ENCODE data around the gene ASB7. TPM values are rescaled to one million over a fixed set of nuclear protein-coding genes. Genes with fewer than 3 reads are reported as not detected.

Gene ASB7
- total and polyA plus RNA-seq, 2 donors (not counting 1 experiment from before 2014, with no cell fraction given): 12.1 to 19.8 TPM

GRCh38 chr15:100595964-100596363 is 6.4 kb upstream of the ASB7 start:
- Histone ChIP-seq H4K20me1 (ENCODE audit: control insufficient read depth, extremely low read depth, insufficient read depth, low read length) (no peaks in the 10 kb centered on the region), H3K4me1 (ENCODE audit: control insufficient read depth, extremely low read depth, insufficient read depth, low read length) (no peaks in the 10 kb centered on the region), H3K4me2 (ENCODE audit: extremely low read depth, insufficient read depth, low read length) (no peak overlapping the region), H3K9me3 (ENCODE audit: control insufficient read depth, insufficient read depth, low read depth, low read length) (no peaks in the 10 kb centered on the region), H3K4me3 (replicated peaks in 1 of 4; ENCODE audit: control extremely low read depth in 1 of 4, insufficient read depth in 1 of 4, low read depth in 3 of 4, low read length in 4 of 4) (no peak overlapping the region), H3K9ac (ENCODE audit: insufficient read depth, low read length) (no peak overlapping the region), H3K79me2 (ENCODE audit: control insufficient read depth, insufficient read depth, low read length) (peaks cover 30% of the 10 kb centered on the region), H2AFZ (ENCODE audit: low read length) (no peak overlapping the region), H3K27me3 (ENCODE audit: control insufficient read depth, insufficient read depth, low read length) (no peaks in the 10 kb centered on the region), H3K36me3 (ENCODE audit: control insufficient read depth, insufficient read depth, low read length) (no peaks in the 10 kb centered on the region), H3K27ac (ENCODE audit: insufficient read depth, low read length) (no peak overlapping the region)
- TF ChIP-seq EZH2 (IDR thresholded peaks at IDR 0.05; ENCODE audit: low read length, missing control alignments) (no peak), CTCF (conservative IDR thresholded peaks at IDR 0.05 in 1 of 2, IDR thresholded peaks at IDR 0.05 in 1 of 2; ENCODE audit: low read depth in 1 of 2, low read length in 2 of 2) (no peak)
- no peak for DNase-seq (ENCODE audit: low read depth in 2 of 2)

- H3K4me1 ChIP-seq (ENCODE audit: control insufficient read depth, extremely low read depth, insufficient read depth, low read length): no peaks in the 10 kb centered on the region
- H2AFZ ChIP-seq (ENCODE audit: low read length): no peak overlapping the region
- H3K4me3 ChIP-seq (replicated peaks in 1 of 4; ENCODE audit: control extremely low read depth in 1 of 4, insufficient read depth in 1 of 4, low read depth in 3 of 4, low read length in 4 of 4): no peak overlapping the region
- DNase-seq (ENCODE audit: low read depth in 2 of 2): peak in 1 of 2 donors; percentile 79
- peaks cover 38% of the 10 kb centered on the region for H3K79me2 ChIP-seq (ENCODE audit: control insufficient read depth, insufficient read depth, low read length)
- no peak overlapping the region for H3K4me2 ChIP-seq (ENCODE audit: extremely low read depth, insufficient read depth, low read length)
- H3K36me3 ChIP-seq (ENCODE audit: control insufficient read depth, insufficient read depth, low read length): no peaks in the 10 kb centered on the region
- no peaks in the 10 kb centered on the region for H4K20me1 ChIP-seq (ENCODE audit: control insufficient read depth, extremely low read depth, insufficient read depth, low read length)
- no peaks in the 10 kb centered on the region for H3K9me3 ChIP-seq (ENCODE audit: control insufficient read depth, insufficient read depth, low read depth, low read length)
- H3K27ac ChIP-seq (ENCODE audit: insufficient read depth, low read length): no peak overlapping the region
- TF ChIP-seq CTCF (conservative IDR thresholded peaks at IDR 0.05 in 1 of 2, IDR thresholded peaks at IDR 0.05 in 1 of 2; ENCODE audit: low read depth in 1 of 2, low read length in 2 of 2) (no peak), EZH2 (IDR thresholded peaks at IDR 0.05; ENCODE audit: low read length, missing control alignments) (no peak)
- no peaks in the 10 kb centered on the region for H3K27me3 ChIP-seq (ENCODE audit: control insufficient read depth, insufficient read depth, low read length)
- H3K9ac ChIP-seq (ENCODE audit: insufficient read depth, low read length): no peak overlapping the region
Measured at GRCh38 chr15:100596792-100597191, 5.6 kb upstream of the ASB7 start.

- Histone ChIP-seq H3K79me2 (ENCODE audit: control insufficient read depth, insufficient read depth, low read length) (peaks cover 43% of the 10 kb centered on the region), H3K27me3 (ENCODE audit: control insufficient read depth, insufficient read depth, low read length) (no peaks in the 10 kb centered on the region), H4K20me1 (ENCODE audit: control insufficient read depth, extremely low read depth, insufficient read depth, low read length) (no peaks in the 10 kb centered on the region), H2AFZ (ENCODE audit: low read length) (no peak overlapping the region), H3K4me2 (ENCODE audit: extremely low read depth, insufficient read depth, low read length) (no peak overlapping the region), H3K4me1 (ENCODE audit: control insufficient read depth, extremely low read depth, insufficient read depth, low read length) (no peaks in the 10 kb centered on the region), H3K9me3 (ENCODE audit: control insufficient read depth, insufficient read depth, low read depth, low read length) (no peaks in the 10 kb centered on the region), H3K27ac (ENCODE audit: insufficient read depth, low read length) (no peak overlapping the region), H3K4me3 (replicated peaks in 1 of 4; ENCODE audit: control extremely low read depth in 1 of 4, insufficient read depth in 1 of 4, low read depth in 3 of 4, low read length in 4 of 4) (no peak overlapping the region), H3K36me3 (ENCODE audit: control insufficient read depth, insufficient read depth, low read length) (no peaks in the 10 kb centered on the region), H3K9ac (ENCODE audit: insufficient read depth, low read length) (no peak overlapping the region)
- no peak for TF ChIP-seq EZH2 (IDR thresholded peaks at IDR 0.05; ENCODE audit: low read length, missing control alignments)
- TF ChIP-seq CTCF (conservative IDR thresholded peaks at IDR 0.05 in 1 of 2, IDR thresholded peaks at IDR 0.05 in 1 of 2; ENCODE audit: low read depth in 1 of 2, low read length in 2 of 2): no peak
- no peak for DNase-seq (ENCODE audit: low read depth in 2 of 2)
Measured at GRCh38 chr15:100597862-100598261, 4.5 kb upstream of the ASB7 start.
